K562 (cell line): ENCODE measurements around the gene GLIS2. TPM values are rescaled to one million over a fixed set of nuclear protein-coding genes. Genes with fewer than 3 reads are reported as not detected.

ENCODE experiments used
- CHD2 ChIP-seq: IDR thresholded peaks from 2 replicates; pipeline ENCODE4 v1.6.1; 2011; ENCODE audit warnings: low read depth, low read length
- POLR2G ChIP-seq: fragments of 200-400 bp; formaldehyde crosslinking; IDR thresholded peaks from 2 replicates; pipeline ENCODE4 v1.6.1; 2017; ENCODE audit warnings: low read depth, mild to moderate bottlenecking, antibody characterized with exemption, low read length, moderate library complexity
- SRSF9 ChIP-seq: fragments of 200-400 bp; formaldehyde crosslinking; IDR thresholded peaks from 2 replicates; pipeline ENCODE4 v1.6.1; 2017; ENCODE audit warnings: low read depth, low read length, borderline replicate concordance
- YY1 ChIP-seq, 3 experiments: IDR thresholded peaks; 2 replicates each; pipeline ENCODE4 v1.6.1; 2011; ENCODE audit warnings: low read length in 2 of 3, mild to moderate bottlenecking in 2 of 3, moderate library complexity in 2 of 3, borderline replicate concordance in 1 of 3, control low read depth in 1 of 3, low read depth in 1 of 3; ENCODE audit not compliant: insufficient read depth in 3 of 3, insufficient replicate concordance in 2 of 3, control insufficient read depth in 1 of 3, insufficient read length in 1 of 3; ENCODE audit errors: extremely low read depth in 1 of 3
- polyA plus RNA-seq, 8 experiments: library from polyadenylated mRNA; depleted of rRNA in 4 of 8; stranded (reverse) in 5 of 8; unstranded in 3 of 8; fragments of >200 nt; fragmentation: Nextera tagmentation in 2 of 8; fragmentation: Illumina TruSeq in 1 of 8; extraction: Ambion mirVana in 2 of 8; extraction: Trizol in 1 of 8; gene quantifications; 2 replicates each; pipeline versions ENCODE4 v1.2.1 to v1.2.3, GENCODE V29; 2011 to 2014; ENCODE audit warnings: inconsistent platforms in 1 of 8, missing spikeins in 1 of 8
- total RNA-seq, 7 experiments: library from RNA; depleted of rRNA in 6 of 7; stranded (reverse); fragments of >200 nt in 6 of 7; fragmentation: Illumina TruSeq in 2 of 7; extraction: Trizol in 2 of 7; gene quantifications; 2 replicates each; pipeline versions ENCODE4 v1.2.1 to v1.2.3, GENCODE V29; 2011 to 2021; ENCODE audit warnings: low replicate concordance in 1 of 7
- TF ChIP-seq, protein P1 (sequence below): sonication (generic); formaldehyde crosslinking; IDR thresholded peaks from 2 replicates; pipeline ENCODE4 v1.8.1; 2023; ENCODE audit warnings: missing genetic modification reagents, mild to moderate bottlenecking, borderline replicate concordance

The GLIS2 gene
- total and polyA plus RNA-seq, 9 of the 15 experiments (the other 6 are each of a cell fraction or from before 2014, with no cell fraction given) = 0.10 to 9.0 (median 0.57) TPM

DNA sequence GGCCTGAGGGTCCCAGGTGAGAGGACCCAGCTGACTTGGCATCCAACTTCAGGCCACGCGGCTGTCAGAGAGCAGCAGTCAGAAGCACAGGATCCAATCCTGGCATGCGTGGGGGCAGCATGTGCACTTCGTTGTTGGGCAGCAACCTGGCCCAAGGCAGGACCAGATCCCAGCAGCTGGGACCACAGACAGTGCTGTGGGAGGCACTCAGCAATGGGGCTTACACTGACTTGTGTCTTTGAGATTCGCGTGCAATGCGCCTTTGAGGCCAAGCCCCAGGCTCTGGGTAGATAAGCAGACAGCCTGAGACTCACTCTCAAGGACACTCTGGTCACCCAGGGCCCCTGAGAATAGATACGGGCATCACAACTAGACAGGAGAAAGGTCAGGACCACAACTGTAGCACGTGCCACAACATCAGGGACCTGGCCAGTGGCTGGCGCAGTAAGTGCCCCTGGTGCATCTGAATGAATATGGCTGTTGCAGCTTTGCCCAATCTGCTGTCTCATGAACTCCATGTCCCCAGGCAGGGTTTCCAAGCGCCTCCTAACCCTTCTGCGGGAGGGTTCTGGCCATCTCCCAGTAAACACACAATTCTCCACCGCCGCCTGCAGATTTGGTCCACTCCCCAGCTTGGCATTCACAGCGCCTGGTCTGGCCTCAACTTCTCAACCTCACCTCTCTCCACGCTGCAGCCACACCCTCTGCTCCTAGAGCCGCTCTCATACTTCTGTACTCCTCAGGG, 32.1 kb downstream of the GLIS2 start (continued):
- TF ChIP-seq, protein P1, sequence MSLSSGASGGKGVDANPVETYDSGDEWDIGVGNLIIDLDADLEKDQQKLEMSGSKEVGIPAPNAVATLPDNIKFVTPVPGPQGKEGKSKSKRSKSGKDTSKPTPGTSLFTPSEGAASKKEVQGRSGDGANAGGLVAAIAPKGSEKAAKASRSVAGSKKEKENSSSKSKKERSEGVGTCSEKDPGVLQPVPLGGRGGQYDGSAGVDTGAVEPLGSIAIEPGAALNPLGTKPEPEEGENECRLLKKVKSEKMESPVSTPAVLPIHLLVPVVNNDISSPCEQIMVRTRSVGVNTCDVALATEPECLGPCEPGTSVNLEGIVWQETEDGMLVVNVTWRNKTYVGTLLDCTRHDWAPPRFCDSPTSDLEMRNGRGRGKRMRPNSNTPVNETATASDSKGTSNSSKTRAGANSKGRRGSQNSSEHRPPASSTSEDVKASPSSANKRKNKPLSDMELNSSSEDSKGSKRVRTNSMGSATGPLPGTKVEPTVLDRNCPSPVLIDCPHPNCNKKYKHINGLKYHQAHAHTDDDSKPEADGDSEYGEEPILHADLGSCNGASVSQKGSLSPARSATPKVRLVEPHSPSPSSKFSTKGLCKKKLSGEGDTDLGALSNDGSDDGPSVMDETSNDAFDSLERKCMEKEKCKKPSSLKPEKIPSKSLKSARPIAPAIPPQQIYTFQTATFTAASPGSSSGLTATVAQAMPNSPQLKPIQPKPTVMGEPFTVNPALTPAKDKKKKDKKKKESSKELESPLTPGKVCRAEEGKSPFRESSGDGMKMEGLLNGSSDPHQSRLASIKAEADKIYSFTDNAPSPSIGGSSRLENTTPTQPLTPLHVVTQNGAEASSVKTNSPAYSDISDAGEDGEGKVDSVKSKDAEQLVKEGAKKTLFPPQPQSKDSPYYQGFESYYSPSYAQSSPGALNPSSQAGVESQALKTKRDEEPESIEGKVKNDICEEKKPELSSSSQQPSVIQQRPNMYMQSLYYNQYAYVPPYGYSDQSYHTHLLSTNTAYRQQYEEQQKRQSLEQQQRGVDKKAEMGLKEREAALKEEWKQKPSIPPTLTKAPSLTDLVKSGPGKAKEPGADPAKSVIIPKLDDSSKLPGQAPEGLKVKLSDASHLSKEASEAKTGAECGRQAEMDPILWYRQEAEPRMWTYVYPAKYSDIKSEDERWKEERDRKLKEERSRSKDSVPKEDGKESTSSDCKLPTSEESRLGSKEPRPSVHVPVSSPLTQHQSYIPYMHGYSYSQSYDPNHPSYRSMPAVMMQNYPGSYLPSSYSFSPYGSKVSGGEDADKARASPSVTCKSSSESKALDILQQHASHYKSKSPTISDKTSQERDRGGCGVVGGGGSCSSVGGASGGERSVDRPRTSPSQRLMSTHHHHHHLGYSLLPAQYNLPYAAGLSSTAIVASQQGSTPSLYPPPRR (CRISPR knock-in tag) = no peak
- no peak for TF ChIP-seq CHD2
- no peak for TF ChIP-seq SRSF9
- TF ChIP-seq POLR2G = peak; percentile 42
- no peak for TF ChIP-seq YY1 (IDR thresholded peaks at IDR 0.05; ENCODE audit: borderline replicate concordance in 1 of 3, control insufficient read depth in 1 of 3, extremely low read depth in 1 of 3, insufficient read depth in 3 of 3, insufficient read length in 1 of 3, insufficient replicate concordance in 2 of 3, low read depth in 1 of 3, low read length in 2 of 3)
